ENCODE measurements around the gene EXD3. TPM values are rescaled to one million over a fixed set of nuclear protein-coding genes. Genes with fewer than 3 reads are reported as not detected.

The EXD3 gene
- total and polyA plus RNA-seq, 9 of the 15 experiments (the other 6 are each of a cell fraction or from before 2014, with no cell fraction given) = 0.29 to 12.5 (median 3.9) TPM

GRCh38 chr9:137435980-137436760 lies 13.2 kb upstream of the EXD3 start (continued):
- TF ChIP-seq, protein P1, sequence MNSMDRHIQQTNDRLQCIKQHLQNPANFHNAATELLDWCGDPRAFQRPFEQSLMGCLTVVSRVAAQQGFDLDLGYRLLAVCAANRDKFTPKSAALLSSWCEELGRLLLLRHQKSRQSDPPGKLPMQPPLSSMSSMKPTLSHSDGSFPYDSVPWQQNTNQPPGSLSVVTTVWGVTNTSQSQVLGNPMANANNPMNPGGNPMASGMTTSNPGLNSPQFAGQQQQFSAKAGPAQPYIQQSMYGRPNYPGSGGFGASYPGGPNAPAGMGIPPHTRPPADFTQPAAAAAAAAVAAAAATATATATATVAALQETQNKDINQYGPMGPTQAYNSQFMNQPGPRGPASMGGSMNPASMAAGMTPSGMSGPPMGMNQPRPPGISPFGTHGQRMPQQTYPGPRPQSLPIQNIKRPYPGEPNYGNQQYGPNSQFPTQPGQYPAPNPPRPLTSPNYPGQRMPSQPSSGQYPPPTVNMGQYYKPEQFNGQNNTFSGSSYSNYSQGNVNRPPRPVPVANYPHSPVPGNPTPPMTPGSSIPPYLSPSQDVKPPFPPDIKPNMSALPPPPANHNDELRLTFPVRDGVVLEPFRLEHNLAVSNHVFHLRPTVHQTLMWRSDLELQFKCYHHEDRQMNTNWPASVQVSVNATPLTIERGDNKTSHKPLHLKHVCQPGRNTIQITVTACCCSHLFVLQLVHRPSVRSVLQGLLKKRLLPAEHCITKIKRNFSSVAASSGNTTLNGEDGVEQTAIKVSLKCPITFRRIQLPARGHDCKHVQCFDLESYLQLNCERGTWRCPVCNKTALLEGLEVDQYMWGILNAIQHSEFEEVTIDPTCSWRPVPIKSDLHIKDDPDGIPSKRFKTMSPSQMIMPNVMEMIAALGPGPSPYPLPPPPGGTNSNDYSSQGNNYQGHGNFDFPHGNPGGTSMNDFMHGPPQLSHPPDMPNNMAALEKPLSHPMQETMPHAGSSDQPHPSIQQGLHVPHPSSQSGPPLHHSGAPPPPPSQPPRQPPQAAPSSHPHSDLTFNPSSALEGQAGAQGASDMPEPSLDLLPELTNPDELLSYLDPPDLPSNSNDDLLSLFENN (IDR thresholded peaks at IDR 0.05; ENCODE audit: low read depth in 2 of 2, low read length in 2 of 2) = no peak
- no peak for TF ChIP-seq ZNF318 (IDR thresholded peaks at IDR 0.05; ENCODE audit: borderline replicate concordance in 1 of 2, low read depth in 1 of 2)
- peak; percentile 76 for TF ChIP-seq JUNB (CRISPR knock-in tag; conservative IDR thresholded peaks at IDR 0.05)
- no peak for TF ChIP-seq NFE2L1 (tag; IDR thresholded peaks at IDR 0.05; ENCODE audit: borderline replicate concordance, low read depth)
- no peak for TF ChIP-seq TCF7 (IDR thresholded peaks at IDR 0.05; ENCODE audit: borderline replicate concordance)
- no peak for TF ChIP-seq SRSF1 (IDR thresholded peaks at IDR 0.05; ENCODE audit: low read depth, low read length)
- TF ChIP-seq COPS2 (conservative IDR thresholded peaks at IDR 0.05) = no peak
- TF ChIP-seq TAF15 (IDR thresholded peaks at IDR 0.05; ENCODE audit: low read depth, low read length) = no peak
- TF ChIP-seq ZNF518B (CRISPR knock-in tag; IDR thresholded peaks at IDR 0.05) = no peak
- TF ChIP-seq NBN (IDR thresholded peaks at IDR 0.05; ENCODE audit: low read depth) = no peak
- no peak for TF ChIP-seq KAT2B (IDR thresholded peaks at IDR 0.05; ENCODE audit: low read depth, low read length)
